RKO (cell line): ENCODE measurements around the gene IGSF3.
A peak's percentile ranks its signal among the peaks of the same experiment; 100 is the strongest.
"Not testable (repeated sequence)": the region's sequence is repeated elsewhere in the genome, so short reads cannot be mapped to it uniquely, and the experiment has no call there.

Source experiments
- DNase-seq: peaks from one replicate; pipeline ENCODE4 v3.0.0-alpha.2; 2016; ENCODE audit warnings: low spot score

The IGSF3 gene

DNA sequence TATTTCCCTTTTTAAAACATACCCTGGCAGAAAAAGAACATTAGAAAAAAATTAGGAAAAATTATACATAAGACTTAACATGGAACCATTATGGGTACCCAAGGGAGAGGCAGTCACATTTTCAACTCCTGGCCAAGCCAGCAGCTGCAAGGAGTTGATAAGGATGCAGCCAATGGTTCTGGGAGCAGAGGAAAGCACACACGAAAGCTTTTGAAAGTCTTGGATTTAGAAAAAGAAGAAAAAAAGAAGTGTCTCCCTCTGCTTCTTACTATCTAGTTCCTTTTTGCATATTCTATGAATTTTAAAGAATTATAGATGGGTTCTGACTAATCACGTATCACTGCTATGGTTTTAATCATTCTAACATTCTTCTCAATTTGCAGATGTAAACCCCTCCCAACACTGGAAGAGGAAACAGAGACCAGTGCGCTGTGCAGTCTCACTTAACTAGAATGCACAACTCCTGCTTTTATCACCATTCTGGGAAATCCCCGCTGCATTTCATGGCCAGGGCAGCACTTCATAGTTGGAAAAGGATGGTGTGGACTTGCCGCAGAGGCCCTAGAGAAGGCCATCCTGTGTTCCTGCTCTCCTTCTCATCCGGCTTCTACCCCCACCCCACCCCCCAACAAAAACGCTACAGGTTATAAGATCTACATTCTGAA, 94.0 kb downstream of the IGSF3 start:
- DNase-seq = no peak

DNA sequence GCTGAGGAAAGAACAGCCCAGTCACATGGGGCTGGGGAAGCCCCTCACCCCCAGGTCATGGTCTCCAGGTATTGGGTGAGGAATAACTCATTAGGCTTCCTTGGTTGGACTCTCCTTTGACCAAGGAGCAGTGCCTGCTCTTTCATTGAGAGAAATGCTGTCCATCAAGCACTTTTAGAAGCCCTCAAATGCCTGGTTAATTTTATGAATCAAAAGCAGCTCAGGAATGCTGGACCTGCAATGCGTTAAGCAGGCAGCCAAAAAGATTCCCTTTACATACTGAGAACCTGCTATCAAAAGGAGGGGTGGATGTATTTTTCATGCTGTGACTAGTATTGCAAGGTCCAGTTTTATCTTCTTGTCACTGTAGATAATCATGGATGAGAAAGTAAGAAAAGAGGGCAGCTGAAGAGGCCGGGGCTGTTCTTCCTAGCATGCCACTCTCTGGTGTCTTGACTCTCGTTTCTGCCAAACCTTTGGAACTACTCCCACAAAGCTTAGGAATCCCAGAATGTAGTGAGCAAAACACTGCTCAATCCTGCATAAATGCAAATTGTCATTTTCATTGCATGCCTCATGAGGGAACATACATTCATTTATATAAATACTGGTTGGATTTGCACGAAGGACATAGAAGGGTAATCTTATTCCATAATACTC, 94.6 kb downstream of the IGSF3 start:
- DNase-seq = no peak

DNA sequence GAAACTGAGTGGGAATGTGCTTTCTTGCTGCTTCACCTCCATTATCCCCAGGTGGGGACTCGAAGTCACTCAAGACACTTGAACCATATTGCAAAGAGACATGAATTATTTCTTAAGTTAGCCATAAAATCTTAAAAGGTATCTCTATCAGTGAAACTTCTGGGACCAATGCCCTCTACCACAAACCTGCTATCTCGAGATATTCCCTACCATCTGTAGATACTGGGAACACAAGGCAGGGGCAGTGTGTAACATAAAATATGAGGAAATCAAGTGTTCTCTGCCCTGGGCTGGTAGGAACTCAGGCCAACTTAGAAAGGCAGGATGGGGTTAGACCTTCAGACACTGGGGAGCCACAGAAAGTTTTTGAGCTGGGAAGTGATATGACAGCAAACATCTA, 95.4 kb downstream of the IGSF3 start:
- DNase-seq = no peak

DNA sequence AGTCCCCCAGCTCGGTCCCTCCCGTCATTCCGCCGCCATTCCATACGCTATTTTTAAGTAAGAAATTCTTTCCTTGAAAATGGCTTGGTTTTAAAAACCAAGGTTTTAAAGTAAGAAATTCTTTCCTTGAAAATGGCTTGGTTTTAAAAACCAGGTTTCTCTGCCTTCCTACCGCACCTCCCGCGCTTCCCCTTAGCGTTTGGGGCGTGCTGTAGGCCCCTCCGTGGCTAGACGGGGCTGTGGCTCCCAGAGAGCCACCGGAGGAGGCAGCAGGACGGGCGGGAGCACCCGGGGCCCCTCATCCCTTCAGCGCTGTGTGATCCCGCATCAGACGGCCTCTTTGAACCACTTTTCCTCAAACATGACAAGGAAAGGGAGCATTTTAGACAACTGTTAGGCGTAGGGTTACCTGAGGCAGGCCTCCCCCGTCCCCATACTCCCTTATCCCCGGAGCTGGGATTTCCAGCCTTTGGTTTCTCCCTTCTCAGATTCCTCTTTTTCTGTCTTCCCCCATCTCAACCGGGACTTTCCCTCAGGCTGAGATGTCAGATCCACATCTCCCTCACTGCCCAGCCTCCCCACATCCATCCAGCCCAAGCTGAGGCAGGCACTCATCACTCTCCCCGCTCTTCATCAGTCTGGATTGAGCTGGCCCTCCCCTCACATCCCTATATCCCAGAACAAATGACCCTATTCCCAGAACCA, 96.2 kb downstream of the IGSF3 start:
- no peak for DNase-seq

DNA sequence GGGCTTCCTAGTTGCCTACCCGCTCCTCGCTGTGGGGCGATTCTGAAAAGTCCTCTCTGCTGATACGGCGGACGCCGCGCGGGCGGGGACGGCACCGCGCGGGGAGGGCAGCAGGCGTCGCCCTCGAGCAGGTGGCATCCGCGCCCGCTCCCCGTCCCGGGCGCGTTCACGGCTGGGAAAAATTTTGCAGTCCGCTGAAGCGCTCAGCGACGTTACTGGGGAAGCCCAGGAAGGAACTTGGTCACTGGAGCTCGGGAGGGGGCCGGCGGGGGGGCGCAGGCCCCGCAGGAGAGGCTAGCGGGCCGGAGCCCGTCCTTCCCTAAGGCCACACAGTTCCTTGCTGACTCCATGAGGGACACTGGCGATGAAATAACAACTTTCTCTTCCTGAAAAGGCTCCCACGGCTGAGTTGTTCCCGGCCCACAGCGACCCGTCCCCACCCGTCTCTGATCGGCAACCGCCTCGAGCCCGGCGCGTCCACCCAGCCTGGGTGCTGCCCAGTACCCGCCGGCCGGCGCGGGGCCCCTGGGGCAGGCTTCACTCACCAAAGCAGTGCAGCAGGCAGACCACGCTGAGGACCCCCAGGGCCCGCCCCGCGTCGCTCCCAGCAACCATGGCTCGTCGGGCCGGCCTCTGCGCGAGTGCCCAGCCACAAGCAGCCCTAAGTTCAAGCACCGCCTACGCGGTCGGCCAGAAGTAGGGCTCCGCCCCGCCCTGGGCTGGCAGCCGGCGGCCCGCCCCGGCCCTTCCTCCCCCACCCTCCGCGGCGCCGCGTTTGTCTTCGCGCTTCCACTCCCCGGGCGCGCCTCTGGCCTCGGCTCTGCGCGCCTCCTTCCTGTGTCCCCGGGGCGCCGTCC, 96.9 kb downstream of the IGSF3 start, which contains the start of gene CD58:
Gene CD58, minus strand, starts transcription at position 669 of the 857 bp plus-strand sequence. Its CDS starts 54 bp downstream, at position 615.
- DNase-seq = peak; percentile 92

DNA sequence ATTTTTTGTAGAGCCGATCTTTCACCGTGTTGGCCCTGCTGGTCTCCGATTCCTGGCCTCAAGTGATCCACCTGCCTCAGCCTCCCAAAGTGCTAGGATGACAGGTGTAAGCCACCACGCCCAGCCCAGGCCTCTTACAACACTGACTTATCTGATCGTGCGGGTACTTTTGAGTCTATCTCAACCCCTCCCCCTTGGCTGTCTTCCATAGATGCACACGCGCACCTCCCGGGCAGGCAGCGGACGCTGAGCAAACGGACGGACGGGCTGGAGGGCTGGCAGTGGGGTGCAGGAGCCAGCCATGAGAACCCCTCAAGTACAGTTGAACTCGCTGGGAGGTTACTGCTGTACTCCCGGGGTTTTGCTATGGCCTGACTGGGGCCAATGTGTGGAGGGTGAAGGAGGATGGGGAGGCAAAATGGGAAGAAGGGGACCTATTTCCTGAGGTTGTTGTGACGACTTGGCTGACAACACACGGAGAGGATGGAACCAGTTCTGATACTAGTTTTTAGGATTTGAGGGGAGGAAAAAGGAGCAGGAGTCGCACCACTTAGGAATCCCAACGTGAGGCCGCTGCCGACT, 97.7 kb downstream of the IGSF3 start:
- peak; percentile 41 for DNase-seq

DNA sequence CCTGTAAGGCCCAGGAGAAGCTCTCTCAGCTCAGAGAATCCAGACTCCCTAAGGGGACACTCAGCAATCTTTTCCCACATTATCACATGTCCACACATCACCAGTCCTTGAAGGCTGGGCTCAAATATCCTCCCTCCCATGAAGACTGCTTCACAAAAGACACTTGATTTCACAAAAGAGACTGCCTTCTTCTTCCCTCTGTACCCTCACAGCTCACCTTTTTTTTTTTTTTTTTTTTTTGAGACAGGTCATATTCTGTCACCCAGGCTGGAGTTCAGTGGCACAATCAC, 98.2 kb downstream of the IGSF3 start:
- no peak for DNase-seq

DNA sequence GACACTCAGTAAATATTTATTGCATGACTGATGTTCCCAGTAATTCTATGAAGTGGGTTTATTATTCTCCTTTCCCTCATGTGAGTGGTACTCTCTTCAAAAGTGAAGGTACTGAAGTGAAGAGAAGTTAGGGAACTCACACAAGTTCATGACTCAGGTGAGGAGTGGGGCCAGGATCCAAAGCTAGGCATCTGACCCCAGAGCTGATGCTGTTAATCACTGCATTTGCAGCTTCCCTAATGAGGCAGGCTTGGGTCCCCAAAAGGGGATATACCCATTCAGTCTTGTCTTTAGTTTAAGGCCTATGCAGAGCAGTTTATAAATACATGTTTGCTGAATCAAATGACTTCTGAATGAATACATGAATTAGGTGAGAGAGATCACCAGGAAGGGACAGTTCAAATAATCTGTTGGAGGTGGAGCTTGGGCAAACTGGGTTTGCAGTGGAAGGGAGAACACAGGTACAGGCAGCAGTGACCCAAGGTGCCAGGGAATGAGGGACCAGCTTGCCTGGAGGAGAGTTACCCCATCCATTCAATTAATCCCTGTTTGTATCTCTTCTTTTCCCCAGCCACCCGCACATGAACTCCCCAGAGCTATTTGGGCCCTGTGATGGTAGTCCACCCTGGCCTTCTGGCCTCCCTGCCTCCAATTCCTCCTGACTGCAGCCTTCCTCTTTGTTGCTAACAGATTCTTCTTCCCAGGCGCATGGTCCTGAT, 98.7 kb downstream of the IGSF3 start:
- DNase-seq = no peak

DNA sequence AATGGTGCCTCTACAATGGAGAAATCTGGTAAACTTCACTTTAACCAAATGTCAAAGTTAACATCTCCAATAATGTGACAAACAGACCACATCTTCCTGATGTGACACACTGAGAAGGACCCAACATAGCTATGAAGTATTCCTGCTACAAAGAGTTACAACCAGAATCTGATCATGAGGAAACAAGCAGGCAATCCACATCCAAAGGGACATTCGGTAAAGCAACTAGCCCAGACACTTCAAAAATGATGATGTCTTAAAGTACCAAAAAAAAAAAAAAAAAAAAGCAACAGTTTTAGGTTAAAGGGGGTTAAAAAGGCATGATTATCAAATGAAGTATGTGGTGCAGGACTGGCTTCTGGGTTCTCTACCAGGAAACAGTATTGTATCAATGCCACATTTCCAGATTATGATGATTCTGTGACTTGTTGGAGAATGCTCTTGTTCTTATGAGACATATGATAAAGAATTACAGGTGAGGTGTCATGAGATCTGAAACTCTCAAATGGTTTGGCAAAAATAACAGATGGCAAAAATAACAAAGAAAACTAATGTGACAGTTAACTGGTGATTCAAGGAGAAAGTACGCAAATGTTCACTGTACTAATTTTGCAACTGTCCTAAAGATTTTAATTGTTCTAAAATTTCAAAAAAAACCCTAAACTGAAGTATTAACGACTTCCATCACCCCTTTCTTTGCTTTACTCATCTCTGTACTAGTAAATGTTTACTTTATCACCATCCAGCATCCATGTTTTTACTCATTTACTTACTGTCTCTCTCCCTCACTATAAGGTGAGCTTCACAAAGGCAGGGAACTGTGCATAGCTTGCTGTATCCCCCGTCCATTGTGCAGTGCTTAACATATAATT, 99.5 kb downstream of the IGSF3 start:
- DNase-seq = no peak

DNA sequence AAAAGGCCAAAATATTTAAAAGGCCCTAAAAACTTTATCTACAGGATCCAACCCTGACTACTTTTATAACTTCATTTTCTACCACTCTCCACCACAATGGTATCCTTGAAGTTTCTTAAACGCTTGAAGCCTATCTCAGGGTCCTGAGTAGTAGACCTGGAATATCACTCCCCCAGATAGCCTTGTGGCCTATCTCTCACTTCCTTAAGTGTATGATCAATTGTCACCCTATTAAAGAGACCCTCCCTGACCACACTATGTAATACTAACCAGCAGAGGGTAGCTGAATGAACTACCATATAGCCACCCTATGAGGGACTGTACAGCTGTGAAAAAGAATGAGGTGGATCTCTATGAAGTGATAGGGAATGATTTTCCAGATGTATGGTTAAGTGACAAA, 102.3 kb downstream of the IGSF3 start:
- DNase-seq = no peak

DNA sequence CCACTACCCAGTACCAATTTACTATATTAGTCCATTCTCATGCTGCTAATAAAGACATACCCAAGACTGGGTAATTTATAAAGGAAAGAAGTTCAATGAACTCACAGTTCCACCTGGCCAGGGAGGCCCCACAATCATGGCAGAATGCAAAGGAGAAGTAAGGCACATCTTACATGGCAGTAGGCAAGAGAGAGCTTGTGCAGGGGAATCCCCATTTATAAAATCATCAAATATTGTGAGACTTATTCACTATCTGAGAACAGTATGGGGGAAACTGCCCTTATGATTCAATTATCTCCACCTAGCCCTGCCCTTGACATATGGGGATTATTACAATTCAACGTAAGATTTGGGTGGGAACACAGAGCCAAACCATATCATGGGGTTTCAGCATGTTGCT, 103.1 kb downstream of the IGSF3 start:
- no peak for DNase-seq

DNA sequence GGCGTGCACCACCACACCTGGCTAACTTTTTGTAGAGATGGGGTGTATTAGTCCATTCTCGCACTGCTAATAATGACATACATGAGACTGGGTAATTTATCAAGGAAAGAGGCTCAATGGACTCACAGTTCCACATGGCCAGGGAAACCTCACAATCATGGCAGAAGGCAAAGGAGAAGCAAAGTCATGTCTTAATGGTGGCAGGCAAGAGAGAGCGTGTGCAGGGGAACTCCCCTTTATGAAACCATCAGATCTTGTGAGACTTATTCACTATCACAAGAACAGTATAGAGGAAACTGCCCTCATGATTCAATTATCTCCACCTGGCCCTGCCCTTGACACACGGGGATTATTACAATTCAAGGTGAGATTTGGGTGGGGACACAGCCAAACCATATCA, 105.1 kb downstream of the IGSF3 start:
- not testable (repeated sequence) for DNase-seq

DNA sequence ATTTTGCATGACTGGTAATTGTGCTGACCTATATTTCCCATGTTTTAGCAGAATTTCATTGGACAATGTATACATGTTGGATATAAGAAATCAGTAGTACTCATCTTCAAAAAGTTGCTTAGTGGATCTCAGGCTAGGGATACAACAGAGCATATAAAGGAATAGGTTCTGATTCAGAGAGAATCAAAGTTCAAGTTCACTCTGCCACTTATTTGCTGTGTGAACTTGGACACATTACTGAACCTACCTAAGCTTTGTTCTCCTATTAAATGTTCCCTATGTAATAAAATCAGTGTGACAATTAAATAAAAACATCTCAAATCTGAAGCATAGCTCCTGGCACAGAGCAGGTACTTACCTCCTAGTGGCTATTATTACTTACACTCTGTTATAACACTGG, 106.0 kb downstream of the IGSF3 start:
- no peak for DNase-seq

DNA sequence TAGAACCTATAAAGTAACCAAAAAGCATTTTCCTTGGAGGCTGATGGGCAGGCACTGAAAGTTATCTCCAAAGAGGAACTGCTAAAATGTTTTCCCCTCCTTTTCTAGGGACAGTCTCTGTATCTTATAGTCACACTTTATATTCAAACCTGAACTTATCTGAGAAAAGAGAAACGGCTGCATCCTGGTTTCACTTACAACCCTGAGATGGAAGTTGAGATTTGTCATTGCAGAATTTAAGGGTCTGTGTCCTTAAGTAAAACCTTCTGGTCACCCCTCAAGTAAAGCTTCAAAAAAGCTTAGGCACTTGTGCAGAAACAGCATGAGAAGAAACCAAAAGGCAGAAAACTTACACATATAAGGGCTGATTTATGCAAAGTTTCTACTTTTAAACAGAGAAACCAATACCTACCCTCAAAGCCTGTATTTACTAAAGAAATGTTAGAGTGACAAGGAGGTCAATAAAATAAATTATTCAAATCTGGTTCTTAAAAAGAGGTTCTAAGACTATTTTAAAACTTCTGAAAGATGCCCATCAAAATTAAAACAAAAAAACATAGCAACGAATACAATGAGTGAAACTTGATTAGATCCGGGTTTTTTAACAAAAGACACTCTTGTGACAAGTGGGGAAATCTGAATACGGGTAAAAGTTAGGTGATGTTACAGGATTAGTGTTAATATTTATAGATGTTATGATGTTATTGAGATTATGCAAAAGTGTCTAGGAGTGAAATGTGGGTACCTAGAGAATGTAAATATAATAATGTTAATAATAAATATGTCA, 106.6 kb downstream of the IGSF3 start:
- no peak for DNase-seq

DNA sequence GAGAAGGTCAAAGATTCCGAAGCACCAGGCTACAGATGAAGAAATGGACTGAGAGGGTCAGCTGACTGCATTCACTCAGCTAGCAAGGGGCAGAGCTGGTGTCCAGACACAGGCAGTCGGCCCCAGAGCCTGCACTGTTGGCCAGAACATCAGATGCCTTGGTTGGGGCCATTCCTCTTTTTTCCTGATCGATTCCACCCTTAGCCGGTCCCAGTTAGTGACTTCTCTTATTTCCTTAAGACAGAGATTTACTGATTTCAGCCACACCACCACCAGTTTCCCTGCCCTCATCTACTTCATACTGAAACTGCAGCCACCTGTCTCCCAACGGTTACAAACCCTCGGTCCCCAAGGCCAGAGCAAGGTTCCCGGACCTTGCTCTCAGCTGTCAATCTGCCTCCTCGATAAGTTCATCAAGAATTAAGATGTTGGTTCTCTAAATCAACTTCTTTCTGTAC, 108.2 kb downstream of the IGSF3 start:
- no peak for DNase-seq

DNA sequence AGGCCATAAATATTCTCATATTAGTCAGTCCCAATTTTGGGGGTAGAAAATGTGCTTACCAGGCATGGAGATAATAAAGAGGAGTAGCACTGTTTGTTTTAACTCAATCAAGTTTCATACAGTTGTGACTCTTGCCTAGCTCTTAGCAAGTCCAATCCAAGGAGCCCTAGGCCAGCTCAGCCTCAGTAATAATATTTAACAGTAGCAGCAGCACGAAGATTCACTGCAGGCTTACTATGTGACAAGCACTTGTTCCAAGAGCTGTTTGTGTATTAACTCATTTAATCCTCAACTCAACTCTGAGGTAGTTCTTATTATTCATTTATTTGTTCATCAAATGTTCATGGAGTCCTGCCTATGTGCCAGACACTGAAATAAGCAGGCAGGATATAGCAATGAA, 109.0 kb downstream of the IGSF3 start:
- DNase-seq = no peak

DNA sequence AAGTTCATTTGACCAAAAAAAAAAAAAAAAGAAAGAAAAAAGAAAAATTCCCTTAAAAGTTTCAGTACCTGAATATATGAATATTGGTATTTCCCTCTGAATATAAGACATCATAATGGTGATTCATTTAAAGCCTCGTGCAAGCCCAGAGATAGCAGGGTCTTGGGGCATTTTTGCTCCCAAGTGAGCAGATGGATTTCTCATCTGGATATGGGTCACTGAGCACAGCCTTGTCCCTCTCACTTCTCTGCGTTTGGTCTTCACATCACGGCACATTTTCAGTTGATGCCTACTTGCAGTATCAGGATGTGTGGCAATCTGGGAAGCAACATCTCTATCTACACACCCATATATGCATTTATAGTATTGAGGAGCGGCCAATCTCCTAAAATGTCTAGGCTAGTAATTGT, 109.4 kb downstream of the IGSF3 start:
- no peak for DNase-seq

DNA sequence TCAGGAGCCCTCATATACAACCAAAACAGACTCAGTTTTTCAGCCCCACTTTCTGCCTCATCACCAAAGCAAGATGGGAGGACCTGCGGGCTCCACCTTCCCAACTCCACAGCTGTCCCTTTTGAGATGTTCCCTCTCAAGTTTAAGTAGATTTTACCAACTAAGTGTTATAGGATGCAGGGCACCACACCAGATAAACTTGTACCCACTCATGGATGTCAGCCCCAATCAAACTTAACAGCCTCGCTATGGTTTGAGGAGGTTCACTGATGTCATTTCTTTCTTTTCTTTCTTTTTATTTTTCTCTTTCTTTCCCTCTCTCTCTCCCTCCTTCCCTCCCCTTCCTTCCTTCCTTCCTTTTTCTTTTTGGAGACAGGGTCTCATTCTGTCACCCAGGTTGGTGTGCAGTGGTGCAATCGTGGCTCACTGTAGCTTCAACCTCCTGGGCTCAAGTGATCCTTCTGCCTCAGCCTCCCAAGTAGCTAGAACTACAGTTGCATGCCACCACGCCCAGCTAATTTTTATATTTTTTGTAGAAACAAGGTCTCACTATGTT, 110.1 kb downstream of the IGSF3 start:
- DNase-seq = no peak

DNA sequence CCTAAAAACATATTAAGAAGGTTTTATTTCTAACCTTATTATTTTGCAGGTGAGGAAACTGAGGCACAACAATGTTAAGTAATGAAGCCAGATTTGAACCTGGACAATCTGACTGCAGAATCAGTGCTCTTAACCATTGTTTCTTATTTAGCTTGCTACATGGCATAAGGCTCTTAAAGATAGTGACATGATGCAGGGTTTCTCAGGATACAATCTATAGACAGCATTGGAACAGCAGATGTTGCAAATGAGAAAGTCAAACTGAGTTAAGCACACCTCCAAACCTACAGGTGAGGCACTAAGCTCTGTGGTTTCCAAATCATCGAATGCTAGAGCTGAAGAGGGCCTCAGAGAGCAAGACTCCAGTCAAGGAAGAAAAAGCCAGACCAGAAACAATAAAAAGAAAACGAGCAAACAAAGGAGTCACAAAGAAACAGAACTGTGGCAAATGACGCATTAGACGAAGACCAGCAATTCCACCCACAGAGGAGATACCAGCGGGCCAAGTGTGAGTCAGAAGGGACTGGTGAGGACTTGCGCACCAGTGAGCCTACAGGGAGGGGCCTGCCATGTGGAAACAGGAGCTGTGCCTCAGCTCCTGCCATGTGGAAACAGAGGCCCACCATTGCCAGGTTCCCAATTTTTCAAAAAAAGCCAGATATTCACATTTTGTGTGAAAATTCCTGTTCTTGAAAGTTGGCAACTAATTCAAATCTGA, 111.1 kb downstream of the IGSF3 start:
- DNase-seq = peak; percentile 89
